Gastrocnemius medialis (tissue), 4 donors: ENCODE measurements around the gene KCNIP1.

Experiments used
- POLR2A ChIP-seq, 2 donors: fragments of 450-650 bp; IDR thresholded peaks; one replicate each; pipeline ENCODE4 v1.6.1; 2017; ENCODE audit warnings: antibody characterized with exemption in 2 of 2, mild to moderate bottlenecking in 2 of 2, moderate library complexity in 2 of 2
- TF ChIP-seq, protein P1 (sequence below), 5 experiments: fragments of 450-650 bp in 3 of 5; fragments of 200-600 bp in 2 of 5; sonication (generic) in 2 of 5; IDR thresholded peaks in 4 of 5; conservative IDR thresholded peaks in 1 of 5; 1 replicate in 4 of 5; 2 replicates in 1 of 5; pipeline ENCODE4 v1.5.1; 2016 to 2019; ENCODE audit warnings: antibody characterized with exemption in 5 of 5, mild to moderate bottlenecking in 3 of 5, moderate library complexity in 3 of 5

DNA sequence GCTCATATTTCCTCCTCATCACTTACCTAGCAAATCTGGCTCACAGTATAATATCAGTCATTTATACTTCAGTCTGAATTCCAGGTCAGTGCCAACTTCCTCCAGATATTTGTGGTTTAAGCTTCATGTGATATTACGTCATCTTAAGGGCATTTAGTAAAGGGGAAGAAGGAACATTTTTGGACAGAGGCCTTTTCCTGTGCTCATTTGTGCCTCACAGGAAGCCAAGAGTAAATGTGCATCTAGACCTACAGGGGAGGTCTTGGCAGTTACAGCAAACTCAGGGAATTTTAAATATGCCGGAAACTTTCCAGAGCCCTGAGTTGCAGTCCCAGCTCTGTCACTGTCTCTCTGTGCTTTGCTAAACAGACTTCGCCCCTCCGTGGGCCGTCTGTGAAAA is 12.3 kb upstream of the KCNIP1 start:
- TF ChIP-seq, protein P1, sequence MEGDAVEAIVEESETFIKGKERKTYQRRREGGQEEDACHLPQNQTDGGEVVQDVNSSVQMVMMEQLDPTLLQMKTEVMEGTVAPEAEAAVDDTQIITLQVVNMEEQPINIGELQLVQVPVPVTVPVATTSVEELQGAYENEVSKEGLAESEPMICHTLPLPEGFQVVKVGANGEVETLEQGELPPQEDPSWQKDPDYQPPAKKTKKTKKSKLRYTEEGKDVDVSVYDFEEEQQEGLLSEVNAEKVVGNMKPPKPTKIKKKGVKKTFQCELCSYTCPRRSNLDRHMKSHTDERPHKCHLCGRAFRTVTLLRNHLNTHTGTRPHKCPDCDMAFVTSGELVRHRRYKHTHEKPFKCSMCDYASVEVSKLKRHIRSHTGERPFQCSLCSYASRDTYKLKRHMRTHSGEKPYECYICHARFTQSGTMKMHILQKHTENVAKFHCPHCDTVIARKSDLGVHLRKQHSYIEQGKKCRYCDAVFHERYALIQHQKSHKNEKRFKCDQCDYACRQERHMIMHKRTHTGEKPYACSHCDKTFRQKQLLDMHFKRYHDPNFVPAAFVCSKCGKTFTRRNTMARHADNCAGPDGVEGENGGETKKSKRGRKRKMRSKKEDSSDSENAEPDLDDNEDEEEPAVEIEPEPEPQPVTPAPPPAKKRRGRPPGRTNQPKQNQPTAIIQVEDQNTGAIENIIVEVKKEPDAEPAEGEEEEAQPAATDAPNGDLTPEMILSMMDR (IDR thresholded peaks at IDR 0.05 in 4 of 5, conservative IDR thresholded peaks at IDR 0.05 in 1 of 5): no peak
- no peak for TF ChIP-seq POLR2A (IDR thresholded peaks at IDR 0.05)
